NCI-H2107 treated with DMSO at 0.1 percent for 48 hours (cell line): ENCODE measurements around the gene HES1.
A peak's percentile ranks its signal among the peaks of the same experiment; 100 is the strongest.
"Not testable (repeated sequence)": the region's sequence is repeated elsewhere in the genome, so short reads cannot be mapped to it uniquely, and the experiment has no call there.

Experiments
- DNase-seq: peaks from one replicate; lab custom pipeline; 2025; ENCODE audit not compliant: unreplicated experiment; lab: John Stamatoyannopoulos, UW

Gene HES1

GRCh38 chr3:194140520-194141414 lies 4.8 kb downstream of the HES1 start:
- DNase-seq: peak; percentile 58

GRCh38 chr3:194141415-194142155 lies 5.6 kb downstream of the HES1 start:
- peak; percentile 96 for DNase-seq

GRCh38 chr3:194142156-194142910 lies 6.4 kb downstream of the HES1 start:
- DNase-seq: peak; percentile 66

GRCh38 chr3:194145702-194146101 lies 9.8 kb downstream of the HES1 start:
- no peak for DNase-seq

GRCh38 chr3:194147679-194148078 lies 11.7 kb downstream of the HES1 start:
- DNase-seq: no peak

GRCh38 chr3:194148383-194148782 lies 12.4 kb downstream of the HES1 start:
- DNase-seq: no peak

GRCh38 chr3:194150252-194150934 lies 14.4 kb downstream of the HES1 start:
- DNase-seq: no peak

- not testable (repeated sequence) for DNase-seq
These were observed 15.0 kb downstream of the HES1 start for GRCh38 chr3:194150935-194151302.

- no peak for DNase-seq
These were observed 18.4 kb downstream of the HES1 start for GRCh38 chr3:194154346-194154745.

GRCh38 chr3:194156095-194156494 lies 20.1 kb downstream of the HES1 start:
- no peak for DNase-seq

GRCh38 chr3:194158942-194159439 lies 23.0 kb downstream of the HES1 start:
- DNase-seq: no peak

- DNase-seq: no peak
These were observed 24.2 kb downstream of the HES1 start for GRCh38 chr3:194160158-194160557.

- no peak for DNase-seq
These were observed 25.4 kb downstream of the HES1 start for GRCh38 chr3:194161131-194162045.

GRCh38 chr3:194162070-194162678 lies 26.2 kb downstream of the HES1 start:
- no peak for DNase-seq

- no peak for DNase-seq
These were observed 27.1 kb downstream of the HES1 start for GRCh38 chr3:194162817-194163584.

- no peak for DNase-seq
These were observed 27.7 kb downstream of the HES1 start for GRCh38 chr3:194163697-194164096.

- no peak for DNase-seq
These were observed 28.9 kb downstream of the HES1 start for GRCh38 chr3:194164861-194165260.

- DNase-seq: no peak
These were observed 29.5 kb downstream of the HES1 start for GRCh38 chr3:194165271-194166018.
